Activated CD4-positive, alpha-beta T cell treated with anti-CD3 and anti-CD28 coated beads, Interleukin-2, amount 50 U/mL, for 24 hours (primary cell): ENCODE results near the gene SHANK1.
A peak's percentile ranks its signal among the peaks of the same experiment; 100 is the strongest.

Source experiments
- DNase-seq, 2 donors: peaks; one replicate each; pipeline ENCODE4 v3.0.0-alpha.2; 2020; ENCODE audit warnings: low read depth in 1 of 2, low spot score in 1 of 2

The SHANK1 gene

GRCh38 chr19:50662651-50663481, 56.7 kb downstream of the SHANK1 start:
- no peak for DNase-seq

GRCh38 chr19:50661766-50662650, 57.6 kb downstream of the SHANK1 start:
- DNase-seq, result no peak

GRCh38 chr19:50661023-50661422, 58.6 kb downstream of the SHANK1 start:
- DNase-seq, result no peak

GRCh38 chr19:50660088-50660366, 59.6 kb downstream of the SHANK1 start:
- DNase-seq, result no peak

GRCh38 chr19:50659318-50660087, 60.1 kb downstream of the SHANK1 start:
- no peak for DNase-seq

- DNase-seq, result peak in 1 of 2 donors; percentile 44
Measured at GRCh38 chr19:50658441-50659317, 60.9 kb downstream of the SHANK1 start.

GRCh38 chr19:50657712-50658440, 61.7 kb downstream of the SHANK1 start:
- peak; percentile 49 to 80 for DNase-seq

GRCh38 chr19:50657222-50657669, 62.4 kb downstream of the SHANK1 start:
- no peak for DNase-seq

- no peak for DNase-seq
Measured at GRCh38 chr19:50654882-50655281, 64.7 kb downstream of the SHANK1 start.

- DNase-seq, result no peak
Measured at GRCh38 chr19:50652722-50653121, 66.9 kb downstream of the SHANK1 start.

GRCh38 chr19:50651174-50651573, 68.4 kb downstream of the SHANK1 start:
- DNase-seq, result no peak

GRCh38 chr19:50649433-50650391, 69.9 kb downstream of the SHANK1 start, which contains the start of gene C19orf81:
TSS of gene C19orf81 (plus strand) at chr19:50649445. CDS start at chr19:50649445, 0 bp downstream.
- no peak for DNase-seq

GRCh38 chr19:50648659-50649058, 70.9 kb downstream of the SHANK1 start:
- DNase-seq, result no peak

- no peak for DNase-seq
Measured at GRCh38 chr19:50647879-50648615, 71.6 kb downstream of the SHANK1 start.

- no peak for DNase-seq
Measured at GRCh38 chr19:50646074-50646807, 73.4 kb downstream of the SHANK1 start.

GRCh38 chr19:50645107-50645506, 74.5 kb downstream of the SHANK1 start:
- DNase-seq, result no peak

GRCh38 chr19:50644315-50644915, 75.2 kb downstream of the SHANK1 start:
- no peak for DNase-seq
